HG03469 (cell line): ENCODE data around the gene VPS51.
"Not testable (repeated sequence)": the region's sequence is repeated elsewhere in the genome, so short reads cannot be mapped to it uniquely, and the experiment has no call there.

Experiments used
- ATAC-seq: cut with Tn5 transposase; IDR thresholded peaks from one replicate; pipeline ENCODE4 v1.9.1; 2021; ENCODE audit warnings: mild to moderate bottlenecking, moderate library complexity, moderate number of reproducible peaks; ENCODE audit not compliant: unreplicated experiment

VPS51 gene

GRCh38 chr11:65118097-65118837, 22.3 kb downstream of the VPS51 start:
- no peak for ATAC-seq

- not testable (repeated sequence) for ATAC-seq
Observed at GRCh38 chr11:65118891-65119669, 23.1 kb downstream of the VPS51 start.

- ATAC-seq, result no peak
Observed at GRCh38 chr11:65119670-65119995, 23.6 kb downstream of the VPS51 start.

- ATAC-seq, result no peak
Observed at GRCh38 chr11:65120831-65121230, 24.8 kb downstream of the VPS51 start.

GRCh38 chr11:65121447-65121864, 25.4 kb downstream of the VPS51 start:
- ATAC-seq, result no peak

GRCh38 chr11:65121865-65122696, 26.1 kb downstream of the VPS51 start, which contains the start of the genes FAU and MRPL49:
TSS of gene FAU (minus strand) at chr11:65122134. CDS start at chr11:65121813, 321 bp downstream.
TSS of gene MRPL49 (plus strand) at chr11:65122321. CDS start at chr11:65122347, 26 bp downstream.
- peak; percentile 38 for ATAC-seq

GRCh38 chr11:65124480-65125196, 28.6 kb downstream of the VPS51 start:
- ATAC-seq, result no peak

- no peak for ATAC-seq
Observed at GRCh38 chr11:65125197-65126056, 29.4 kb downstream of the VPS51 start.

- no peak for ATAC-seq
Observed at GRCh38 chr11:65126624-65127274, 30.7 kb downstream of the VPS51 start.

- ATAC-seq, result no peak
Observed at GRCh38 chr11:65127473-65128181, 31.6 kb downstream of the VPS51 start.

- no peak for ATAC-seq
Observed at GRCh38 chr11:65128182-65129145, 32.5 kb downstream of the VPS51 start.

GRCh38 chr11:65129649-65130441, 33.8 kb downstream of the VPS51 start:
- ATAC-seq, result no peak

GRCh38 chr11:65130631-65131416, 34.8 kb downstream of the VPS51 start:
- ATAC-seq, result no peak

GRCh38 chr11:65131417-65131776, 35.4 kb downstream of the VPS51 start:
- no peak for ATAC-seq

- no peak for ATAC-seq
Observed at GRCh38 chr11:65131895-65132237, 35.9 kb downstream of the VPS51 start.
